Right ventricle myocardium inferior (tissue), 1 donor: ENCODE data around the gene GSE1. TPM values are rescaled to one million over a fixed set of nuclear protein-coding genes. Genes with fewer than 3 reads are reported as not detected.

Experiments
- ATAC-seq: fragments of 200-7000 bp; cut with Tn5 transposase; one replicate; pipeline ENCODE4 v1.9.1; 2020; ENCODE audit warnings: mild to moderate bottlenecking, moderate library complexity
- DNase-seq: peaks from one replicate; pipeline ENCODE4 v3.0.0; 2021; ENCODE audit errors: missing footprints
- intact Hi-C: fragments of 100-400 bp; cut with DNase I; formaldehyde crosslinking; loops from one replicate; pipeline ENCODE4 v1.11.0; 2022
- total RNA-seq: library from RNA; stranded (reverse); fragmentation: NEBNext Ultra II Directional; extraction: Animal tissue kit (Norgen Biotek cat#: 25700); gene quantifications from one replicate; pipeline ENCODE4 v1.2.1, GENCODE V29; 2021
- donor health status: DM: no; HTN: yes; CAD: no; lungs with severe emphysema.

The GSE1 gene
- total RNA-seq, 1 donor from 2014 or later, result 28.9 TPM

GRCh38 chr16:85695196-85696128 is 82.3 kb downstream of the GSE1 start:
- ATAC-seq (no peak), DNase-seq (no peak)
- intact Hi-C loops, result no loop called here

DNA sequence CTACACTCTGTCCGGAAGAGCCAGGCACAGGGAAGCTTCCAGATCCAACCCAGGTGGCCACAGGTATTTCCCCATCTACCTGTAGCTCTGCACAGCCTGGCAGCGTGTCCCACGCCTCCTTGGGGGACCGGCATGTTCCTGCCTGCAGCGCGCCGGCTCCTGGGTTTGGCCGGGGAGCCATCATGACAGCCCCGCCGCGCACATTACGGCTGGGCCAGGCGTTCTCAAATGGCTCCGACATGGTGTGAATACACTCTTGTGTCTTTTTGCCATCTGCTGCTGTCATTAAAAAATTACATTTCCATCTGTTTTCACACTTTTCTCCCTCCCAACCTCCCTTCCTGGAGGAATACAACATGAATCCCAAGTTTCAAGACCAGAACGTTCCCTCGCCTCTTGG is 83.7 kb downstream of the GSE1 start:
- intact Hi-C loops, result no loop called here
- ATAC-seq (no peak), DNase-seq (no peak)

GRCh38 chr16:85697431-85697830 is 84.3 kb downstream of the GSE1 start:
- DNase-seq (no peak), ATAC-seq (no peak)
- intact Hi-C loops, result no loop called here

- no peak for DNase-seq
- intact Hi-C loops, result no loop called here
- ATAC-seq, result no peak
Measured at GRCh38 chr16:85698459-85698891, 85.4 kb downstream of the GSE1 start.

DNA sequence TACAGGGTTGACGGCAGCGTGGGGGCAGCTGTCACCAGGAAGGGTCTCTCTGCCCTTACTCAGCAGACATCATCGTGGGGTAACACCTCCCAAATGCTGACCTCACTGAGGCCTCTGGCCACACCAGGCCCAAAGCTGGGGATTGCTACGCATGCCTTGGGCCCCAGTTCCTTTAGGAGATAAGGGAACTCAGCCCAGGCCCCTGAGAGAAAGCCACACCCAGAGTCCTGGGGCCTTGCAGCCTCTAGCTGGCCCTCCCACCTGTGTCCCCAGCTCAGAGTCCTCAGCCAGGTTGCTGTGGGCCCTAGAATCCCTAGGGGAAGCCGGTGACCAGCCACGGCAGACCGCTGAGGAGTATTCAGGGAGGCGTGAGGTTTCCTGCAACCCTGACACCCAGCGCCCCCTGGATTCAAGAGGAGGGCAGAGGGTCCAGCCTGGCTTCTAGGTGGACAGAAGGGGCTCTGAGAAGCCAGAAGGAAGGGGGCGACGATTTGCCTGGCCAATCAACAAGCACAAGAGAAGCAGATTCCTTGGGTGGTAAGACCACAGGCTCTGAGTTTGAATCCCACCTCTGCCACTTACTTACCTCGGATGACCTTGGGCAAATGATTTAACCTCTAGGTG is 85.9 kb downstream of the GSE1 start:
- intact Hi-C loops, result no loop called here
- ATAC-seq, result no peak
- no peak for DNase-seq

DNA sequence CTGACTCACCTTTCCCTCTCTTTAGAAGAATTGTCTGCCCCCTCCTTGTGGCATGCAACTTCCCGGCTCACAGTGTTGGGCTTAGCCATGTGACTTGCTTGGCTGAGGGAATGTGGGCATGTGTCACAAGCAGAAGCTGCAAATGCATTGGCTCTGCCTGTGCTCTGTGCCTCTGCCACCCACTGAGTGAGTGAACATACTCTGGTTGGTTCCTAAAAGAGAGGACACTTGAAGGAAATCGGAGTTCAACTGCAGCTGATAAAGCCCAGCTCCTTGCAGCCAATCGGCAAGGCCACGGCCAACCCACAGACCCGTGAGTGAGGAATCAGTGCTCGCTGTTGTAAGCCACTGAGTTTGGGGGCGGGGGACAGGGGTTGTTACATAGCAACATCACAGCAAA is 86.5 kb downstream of the GSE1 start:
- DNase-seq, result no peak
- intact Hi-C loops, result no loop called here
- peak; percentile 85 for ATAC-seq

- DNase-seq, result peak; percentile 55
- ATAC-seq, result no peak
- intact Hi-C loops, result no loop called here
Measured at GRCh38 chr16:85704011-85704410, 90.9 kb downstream of the GSE1 start.

GRCh38 chr16:85704900-85705846 is 92.1 kb downstream of the GSE1 start:
- intact Hi-C loops, result no loop called here
- DNase-seq (peak; percentile 23), ATAC-seq (no peak)

GRCh38 chr16:85706449-85707034 is 93.4 kb downstream of the GSE1 start:
- intact Hi-C loops, result no loop called here
- DNase-seq (no peak), ATAC-seq (no peak)

DNA sequence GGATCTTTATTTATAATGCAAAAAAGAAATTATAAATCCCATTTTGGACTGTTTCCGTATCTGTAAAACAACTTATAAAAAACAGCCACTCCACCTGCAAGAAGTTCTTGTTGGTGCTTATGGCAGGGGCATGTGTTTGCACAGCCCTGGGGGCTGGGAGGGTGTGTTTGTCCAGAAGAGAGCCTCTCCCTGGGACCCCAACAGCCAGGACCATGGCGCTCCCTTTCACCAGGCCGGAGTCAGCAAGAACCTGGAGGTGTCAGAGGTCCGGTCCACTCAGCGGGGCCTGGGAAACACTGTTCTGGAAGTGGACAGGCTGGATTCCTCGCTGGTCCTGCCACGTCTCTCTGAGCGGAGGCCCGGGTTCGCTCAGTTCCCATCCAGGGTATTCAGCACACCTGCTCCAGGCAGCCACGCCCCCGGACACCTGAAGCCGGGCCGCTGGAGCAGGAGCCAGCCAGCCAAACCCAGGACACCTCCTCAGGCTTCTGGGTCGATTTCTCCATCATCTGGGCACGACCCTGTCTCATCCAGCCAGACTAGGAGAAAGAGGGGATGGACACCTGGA is 94.5 kb downstream of the GSE1 start:
- intact Hi-C loops, result no loop called here
- DNase-seq, result no peak
- ATAC-seq, result no peak

- DNase-seq (no peak), ATAC-seq (no peak)
- intact Hi-C loops, result no loop called here
Measured at GRCh38 chr16:85708338-85708737, 95.2 kb downstream of the GSE1 start.

DNA sequence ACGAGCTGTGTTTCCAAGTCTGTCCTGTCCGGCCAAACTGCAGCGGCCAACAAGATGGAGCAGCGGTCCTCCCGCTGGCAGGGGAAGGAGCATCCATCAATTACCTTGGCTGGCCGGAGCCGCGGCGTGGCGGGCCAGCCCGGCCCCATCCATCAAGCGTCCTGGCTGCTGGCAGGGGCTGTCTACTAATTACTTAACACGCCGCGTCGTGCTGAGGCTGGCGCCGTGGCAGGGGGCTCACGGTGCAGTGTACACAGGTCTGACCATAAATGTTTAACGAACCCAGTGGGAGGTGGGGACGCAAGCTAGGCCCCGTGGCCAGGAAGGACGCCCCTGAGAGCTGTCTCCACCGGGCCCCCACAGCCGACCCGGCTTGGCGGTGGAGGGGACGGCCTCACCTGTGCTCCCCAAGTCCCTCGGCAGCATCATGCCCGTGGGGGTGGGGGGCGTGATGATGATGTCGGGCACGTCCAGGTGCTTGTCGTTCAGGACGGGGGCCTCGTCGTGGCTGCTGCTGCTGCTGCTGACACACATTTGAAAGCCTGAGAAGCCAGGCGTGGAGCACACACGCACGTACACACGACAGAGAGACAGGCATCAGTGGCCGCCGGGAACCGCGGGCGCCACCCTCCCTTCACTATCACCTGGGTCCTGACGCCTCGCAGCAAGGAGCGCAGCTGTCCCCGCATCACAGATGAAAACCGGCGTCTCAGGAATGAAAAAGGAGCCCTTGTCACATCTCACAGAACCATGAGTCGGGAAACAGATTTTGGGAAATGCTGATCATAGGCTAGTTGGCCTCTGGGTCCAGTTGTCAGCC is 96.9 kb downstream of the GSE1 start:
- ATAC-seq (no peak), DNase-seq (peak; percentile 56)
- intact Hi-C loops, result loop anchor here (10.0 kb wide), 1 partner anchor 315 kb away; no protein-coding TSS in a partner anchor

DNA sequence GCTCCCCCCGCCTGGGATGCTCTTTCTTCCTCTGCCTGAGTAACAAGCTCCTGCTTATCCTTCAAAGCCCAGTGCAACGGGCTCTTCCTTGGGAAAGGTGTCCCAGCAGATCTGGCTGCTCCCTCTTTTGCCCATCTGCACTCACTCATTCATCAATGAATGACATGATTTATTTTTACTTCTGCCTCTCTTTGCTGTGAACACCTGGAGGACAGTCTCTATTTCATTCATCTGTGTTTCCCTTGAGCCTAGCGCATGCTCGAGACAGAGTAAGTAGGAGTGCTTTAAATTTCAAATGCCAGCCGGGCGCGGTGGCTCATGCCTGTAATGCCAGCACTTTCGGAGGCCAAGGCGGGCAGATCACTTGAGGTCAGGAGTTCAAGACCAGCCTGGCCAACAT is 97.6 kb downstream of the GSE1 start:
- intact Hi-C loops, result loop anchor here (10.0 kb wide), 1 partner anchor 316 kb away; no protein-coding TSS in a partner anchor
- ATAC-seq (no peak), DNase-seq (no peak)

- intact Hi-C loops, result loop anchor here (10.0 kb wide), 1 partner anchor 317 kb away; no protein-coding TSS in a partner anchor
- no peak for DNase-seq
- ATAC-seq, result no peak
Measured at GRCh38 chr16:85711982-85712587, 99.0 kb downstream of the GSE1 start.

- intact Hi-C loops, result loop anchor here (10.0 kb wide), 1 partner anchor 318 kb away; no protein-coding TSS in a partner anchor
- ATAC-seq (no peak), DNase-seq (no peak)
Measured at GRCh38 chr16:85712801-85713200, 99.7 kb downstream of the GSE1 start.

GRCh38 chr16:85715169-85716021 is 102.3 kb downstream of the GSE1 start:
- DNase-seq (no peak), ATAC-seq (no peak)
- intact Hi-C loops, result loop anchor here (5.0 to 10.0 kb wide), 3 partner anchors 98 to 438 kb away; no protein-coding TSS in a partner anchor
